IMR-90 (cell line): ENCODE data around the gene PGA5. TPM values are rescaled to one million over a fixed set of nuclear protein-coding genes. Genes with fewer than 3 reads are reported as not detected.

ENCODE experiments used
- ATAC-seq: fragments of 200-7000 bp; cut with Tn5 transposase; 2 replicates; pipeline ENCODE4 v1.9.1; 2020; ENCODE audit warnings: low read depth, mild to moderate bottlenecking, moderate library complexity
- BruUV-seq: library from RNA; stranded (reverse); fragments of 400-500 nt; replicated peaks from 2 replicates; lab custom pipeline; 2021; lab: Mats Ljungman, UMichigan
- CTCF ChIA-PET: fragments of 300-600 bp; formaldehyde crosslinking; extraction: SDS; loops from one replicate; lab custom pipeline; 2021; ENCODE audit warnings: antibody characterized with exemption; lab: Yijun Ruan, JAX
- POLR2A ChIA-PET: fragments of 300-600 bp; sonication (Branson Sonifier 250); formaldehyde crosslinking; loops from one replicate; lab custom pipeline; 2022; ENCODE audit warnings: antibody characterized with exemption; ENCODE audit not compliant: unreplicated experiment; lab: Charles Lee
- DNase-seq: peaks from one replicate; pipeline ENCODE4 v3.0.0; 2013
- H2AFZ ChIP-seq: replicated peaks from 2 replicates; pipeline ENCODE3; 2013; ENCODE audit warnings: low read length, mild to moderate bottlenecking; ENCODE audit not compliant: poor library complexity
- H2AK5ac ChIP-seq: 2 replicates; pipeline ENCODE4 v1.6.1; 2013; ENCODE audit warnings: low read depth, low read length, inconsistent platforms
- H2AK9ac ChIP-seq: replicated peaks from 2 replicates; pipeline ENCODE3; 2013; ENCODE audit warnings: mild to moderate bottlenecking, low read depth, low read length, moderate library complexity; ENCODE audit not compliant: poor library complexity
- H2BK120ac ChIP-seq: 2 replicates; pipeline ENCODE4 v1.6.1; 2013; ENCODE audit warnings: low read depth, low read length, inconsistent platforms
- H2BK15ac ChIP-seq: 3 replicates; pipeline ENCODE4 v1.6.1; 2013; ENCODE audit warnings: low read depth, low read length, inconsistent platforms
- H2BK20ac ChIP-seq: 2 replicates; pipeline ENCODE4 v1.6.1; 2013; ENCODE audit warnings: low read depth, mild to moderate bottlenecking, inconsistent platforms, low read length, moderate library complexity
- H2BK5ac ChIP-seq: 2 replicates; pipeline ENCODE4 v1.6.1; 2013; ENCODE audit warnings: mild to moderate bottlenecking, low read depth, low read length, inconsistent platforms; ENCODE audit not compliant: poor library complexity, severe bottlenecking
- H3K14ac ChIP-seq: replicated peaks from 2 replicates; pipeline ENCODE4 v1.6.1; 2013; ENCODE audit warnings: low read depth, low read length, inconsistent platforms
- H3K18ac ChIP-seq: 2 replicates; pipeline ENCODE4 v1.6.1; 2013; ENCODE audit warnings: low read depth, low read length, control low read depth
- H3K23ac ChIP-seq: 2 replicates; pipeline ENCODE4 v1.6.1; 2013; ENCODE audit warnings: low read depth, low read length, inconsistent platforms
- H3K27ac ChIP-seq: 2 replicates; pipeline ENCODE4 v1.5.1; 2013; ENCODE audit warnings: mild to moderate bottlenecking, control low read depth, low read length; ENCODE audit not compliant: insufficient read depth
- H3K27me3 ChIP-seq: 2 replicates; pipeline ENCODE4 v1.6.1; 2013; ENCODE audit warnings: low read length; ENCODE audit not compliant: control insufficient read depth, insufficient read depth
- H3K36me3 ChIP-seq: 2 replicates; pipeline ENCODE4 v1.6.1; 2013; ENCODE audit warnings: low read length, mixed read lengths; ENCODE audit not compliant: control insufficient read depth, insufficient read depth
- H3K4ac ChIP-seq: 2 replicates; pipeline ENCODE4 v1.6.1; 2013; ENCODE audit warnings: low read depth, low read length, inconsistent platforms
- H3K4me1 ChIP-seq: 2 replicates; pipeline ENCODE4 v1.6.1; 2013; ENCODE audit warnings: low read length, mixed read lengths; ENCODE audit not compliant: control insufficient read depth, insufficient read depth
- H3K4me2 ChIP-seq: 2 replicates; pipeline ENCODE4 v1.6.1; 2013; ENCODE audit warnings: low read depth, mild to moderate bottlenecking, control low read depth, low read length, moderate library complexity
- H3K4me3 ChIP-seq: 2 replicates; pipeline ENCODE4 v1.5.1; 2013; ENCODE audit warnings: low read depth, mild to moderate bottlenecking, control low read depth, low read length, moderate library complexity; ENCODE audit not compliant: insufficient read depth
- H3K56ac ChIP-seq: 2 replicates; pipeline ENCODE4 v1.6.1; 2013; ENCODE audit warnings: low read length, inconsistent platforms; ENCODE audit not compliant: insufficient read depth; ENCODE audit errors: extremely low read depth
- H3K79me1 ChIP-seq, 2 experiments: 2 replicates each; pipeline ENCODE4 v1.6.1; 2013; ENCODE audit warnings: low read length in 2 of 2, inconsistent platforms in 1 of 2, low read depth in 1 of 2
- H3K9ac ChIP-seq: 2 replicates; pipeline ENCODE4 v1.6.1; 2013; ENCODE audit warnings: low read depth, low read length, control low read depth
- H3K9me1 ChIP-seq: 2 replicates; pipeline ENCODE4 v1.6.1; 2013; ENCODE audit warnings: low read length, inconsistent platforms; ENCODE audit not compliant: insufficient read depth
- H3K9me3 ChIP-seq: 2 replicates; pipeline ENCODE4 v1.6.1; 2013; ENCODE audit warnings: low read length; ENCODE audit not compliant: control insufficient read depth, insufficient read depth
- H4K20me1 ChIP-seq: 2 replicates; pipeline ENCODE4 v1.6.1; 2013; ENCODE audit warnings: low read length, inconsistent platforms; ENCODE audit not compliant: insufficient read depth
- H4K5ac ChIP-seq: 2 replicates; pipeline ENCODE4 v1.6.1; 2013; ENCODE audit warnings: mild to moderate bottlenecking, low read depth, low read length, control low read depth
- H4K8ac ChIP-seq, 2 experiments: 2 replicates each; pipeline ENCODE4 v1.6.1; 2013; ENCODE audit warnings: low read depth in 2 of 2, low read length in 2 of 2, control low read depth in 1 of 2, inconsistent platforms in 1 of 2
- H4K91ac ChIP-seq: 2 replicates; pipeline ENCODE4 v1.6.1; 2013; ENCODE audit warnings: low read depth, low read length, inconsistent platforms; ENCODE audit not compliant: insufficient read depth
- CHD1 ChIP-seq: IDR thresholded peaks from 2 replicates; pipeline ENCODE4 v1.6.1; 2012; ENCODE audit warnings: low read depth, low read length, improper control_type of control experiment
- FOS ChIP-seq: fragments of 150-350 bp; IDR thresholded peaks from 2 replicates; pipeline ENCODE4 v1.6.1; 2016; ENCODE audit warnings: low read depth, low read length
- MXI1 ChIP-seq: IDR thresholded peaks from 2 replicates; pipeline ENCODE4 v1.6.1; 2012; ENCODE audit warnings: low read depth, mild to moderate bottlenecking, low read length, moderate library complexity, borderline replicate concordance
- NFE2L2 ChIP-seq: fragments of 150-350 bp; IDR thresholded peaks from 2 replicates; pipeline ENCODE4 v1.6.1; 2016; ENCODE audit warnings: low read depth, mild to moderate bottlenecking, low read length
- POLR2A ChIP-seq: IDR thresholded peaks from 2 replicates; pipeline ENCODE4 v1.6.1; 2012; ENCODE audit warnings: mild to moderate bottlenecking, low read depth, low read length
- SMC3 ChIP-seq: fragments of 150-350 bp; IDR thresholded peaks from 2 replicates; pipeline ENCODE4 v1.6.1; 2016; ENCODE audit warnings: low read depth, mild to moderate bottlenecking, antibody characterized with exemption, low read length, moderate library complexity
- whole genome bisulfite sequencing, 2 experiments: methylation state at CpG; one replicate each; pipeline versions ENCODE4 v1.1.5 to v1.1.7; 2013; ENCODE audit warnings: missing lambda C conversion rate in 2 of 2; ENCODE audit not compliant: insufficient read length in 1 of 2; ENCODE audit errors: extremely low coverage in 2 of 2; 5-methylcytosine and 5-hydroxymethylcytosine counted together
- dilution Hi-C: fragments of 300-500 bp; cut with HindIII; formaldehyde crosslinking; loops from one replicate; pipeline ENCODE4 v1.14.3; 2018; ENCODE audit warnings: low sequenced_read_pairs; ENCODE audit not compliant: unreplicated experiment
- in situ Hi-C: fragments of 300-500 bp; cut with MboI; formaldehyde crosslinking; loops from 3 replicates; pipeline ENCODE4 v1.14.3; 2019; ENCODE audit warnings: low sequenced_read_pairs, inconsistent platforms, mixed read lengths
- intact Hi-C: fragments of 100-400 bp; cut with micrococcal nuclease; formaldehyde crosslinking; loops from 2 replicates; pipeline ENCODE4 v1.10.0; 2022
- polyA plus RNA-seq, 3 experiments: library from polyadenylated mRNA; depleted of rRNA; stranded (reverse); fragments of >200 nt; gene quantifications; 2 replicates each; pipeline ENCODE4 v1.2.3, GENCODE V29; 2012; ENCODE audit warnings: low replicate concordance in 1 of 3
- total RNA-seq: library from RNA; depleted of rRNA; stranded (reverse); fragments of >200 nt; gene quantifications from 2 replicates; pipeline ENCODE4 v1.2.3, GENCODE V29; 2012
- TF ChIP-seq, protein P1 (sequence below): fragments of 150-350 bp; IDR thresholded peaks from 2 replicates; pipeline ENCODE4 v1.6.1; 2017; ENCODE audit warnings: mild to moderate bottlenecking, antibody characterized with exemption, low read length, low read depth

The PGA5 gene
- total and polyA plus RNA-seq, 2 of the 4 experiments (the other 2 are of a cell fraction): not detected

DNA sequence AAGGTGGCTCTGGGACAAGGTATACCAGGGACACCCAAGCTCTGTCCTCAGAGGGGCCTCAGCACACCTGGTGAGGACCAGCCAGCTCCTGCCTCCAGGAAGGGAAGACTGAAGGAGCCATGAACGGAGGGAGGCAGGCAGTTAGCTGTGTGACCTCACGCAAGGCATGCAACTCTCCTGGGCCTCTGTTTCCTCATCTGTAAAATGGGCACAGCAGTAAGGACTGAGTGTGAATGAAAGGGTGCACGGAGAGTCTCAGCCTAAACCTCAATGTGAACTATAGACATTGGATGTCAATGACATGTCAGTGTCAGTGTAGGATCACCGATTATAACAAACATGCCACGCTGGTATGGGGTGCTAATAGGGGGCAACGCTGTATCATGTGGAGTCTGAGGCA lies 18.4 kb downstream of the PGA5 start:
- dilution Hi-C loops: no loop called here
- Histone ChIP-seq H3K9me3 (no peaks in the 10 kb centered on the region), H3K18ac (no peak overlapping the region), H3K9ac (no peak overlapping the region), H3K79me1 (no peaks in the 10 kb centered on the region), H4K8ac (no peak overlapping the region), H2BK5ac (no peak overlapping the region), H3K4me2 (no peak overlapping the region), H2AK9ac (peak overlapping the region; percentile 42), H2BK120ac (no peak overlapping the region), H3K27ac (no peak overlapping the region), H3K14ac (no peak overlapping the region), H2AK5ac (no peak overlapping the region), H3K27me3 (no peaks in the 10 kb centered on the region), H3K9me1 (no peaks in the 10 kb centered on the region), H3K4me3 (no peak overlapping the region), H3K4ac (no peak overlapping the region), H3K4me1 (no peaks in the 10 kb centered on the region), H2BK15ac (no peak overlapping the region), H4K20me1 (no peaks in the 10 kb centered on the region), H3K23ac (no peak overlapping the region), H4K5ac (no peak overlapping the region), H3K56ac (no peak overlapping the region), H2AFZ (no peak overlapping the region), H2BK20ac (no peak overlapping the region), H3K36me3 (no peaks in the 10 kb centered on the region), H4K91ac (no peak overlapping the region)
- TF ChIP-seq FOS (no peak), MXI1 (no peak), CHD1 (no peak), POLR2A (no peak), SMC3 (no peak), NFE2L2 (no peak)
- TF ChIP-seq, protein P1, sequence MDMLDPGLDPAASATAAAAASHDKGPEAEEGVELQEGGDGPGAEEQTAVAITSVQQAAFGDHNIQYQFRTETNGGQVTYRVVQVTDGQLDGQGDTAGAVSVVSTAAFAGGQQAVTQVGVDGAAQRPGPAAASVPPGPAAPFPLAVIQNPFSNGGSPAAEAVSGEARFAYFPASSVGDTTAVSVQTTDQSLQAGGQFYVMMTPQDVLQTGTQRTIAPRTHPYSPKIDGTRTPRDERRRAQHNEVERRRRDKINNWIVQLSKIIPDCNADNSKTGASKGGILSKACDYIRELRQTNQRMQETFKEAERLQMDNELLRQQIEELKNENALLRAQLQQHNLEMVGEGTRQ: no peak
- ATAC-seq (no peak), DNase-seq (no peak)
- in situ Hi-C loops: loop anchor here (5.0 kb wide), 1 partner anchor 67 kb away; no protein-coding TSS in a partner anchor
- intact Hi-C loops: no loop called here
- ChIA-PET CTCF (no interaction called here), POLR2A (no interaction called here)
- WGBS, 2 experiments: 80% methylated on average over 2 of the region's 6 CpGs; no CpG with 5 or more reads in 1 of the 2 experiments
- no TSS peak for BruUV-seq
